HepG2 (cell line): ENCODE results near the gene TRIM7. TPM values are rescaled to one million over a fixed set of nuclear protein-coding genes. Genes with fewer than 3 reads are reported as not detected.
A peak's percentile ranks its signal among the peaks of the same experiment; 100 is the strongest.

ENCODE experiments used
- ELF4 ChIP-seq: sonication (generic); formaldehyde crosslinking; IDR thresholded peaks from 2 replicates; pipeline ENCODE4 v1.5.0; 2020; ENCODE audit warnings: missing genetic modification reagents, mild to moderate bottlenecking, moderate library complexity, borderline replicate concordance
- GATA4 ChIP-seq: sonication (generic); IDR thresholded peaks from 2 replicates; pipeline ENCODE4 v1.6.1; 2016; ENCODE audit warnings: antibody characterized with exemption, low read depth, borderline replicate concordance
- GMEB1 ChIP-seq: sonication (generic); formaldehyde crosslinking; IDR thresholded peaks from 2 replicates; pipeline ENCODE4 v1.5.1; 2020; ENCODE audit warnings: missing genetic modification reagents, mild to moderate bottlenecking, borderline replicate concordance
- GPBP1L1 ChIP-seq: sonication (generic); formaldehyde crosslinking; IDR thresholded peaks from 2 replicates; pipeline ENCODE4 v1.5.0; 2020; ENCODE audit warnings: mild to moderate bottlenecking, missing genetic modification reagents
- HHEX ChIP-seq: IDR thresholded peaks from 2 replicates; pipeline ENCODE4 v1.6.1; 2016; ENCODE audit warnings: control low read depth
- LRRFIP1 ChIP-seq: sonication (generic); formaldehyde crosslinking; conservative IDR thresholded peaks from 2 replicates; pipeline ENCODE4 v1.4.0; 2020; ENCODE audit warnings: missing genetic modification reagents
- MXD4 ChIP-seq: IDR thresholded peaks from 2 replicates; pipeline ENCODE4 v1.6.1; 2016; ENCODE audit warnings: mild to moderate bottlenecking, missing biosample characterization, missing genetic modification reagents
- ZBTB40 ChIP-seq, 2 experiments: fragments of 450-650 bp in 1 of 2; sonication (generic) in 1 of 2; formaldehyde crosslinking in 1 of 2; IDR thresholded peaks; 2 replicates each; pipeline versions ENCODE4 v1.6.1 to v1.8.0; 2016 to 2022; ENCODE audit warnings: antibody characterized with exemption in 1 of 2, mild to moderate bottlenecking in 1 of 2, missing genetic modification reagents in 1 of 2
- ZMYM2 ChIP-seq: sonication (generic); formaldehyde crosslinking; IDR thresholded peaks from 2 replicates; pipeline ENCODE4 v1.8.0; 2022; ENCODE audit warnings: mild to moderate bottlenecking, missing genetic modification reagents
- ZNF274 ChIP-seq: sonication (generic); formaldehyde crosslinking; IDR thresholded peaks from 2 replicates; pipeline ENCODE4 v1.5.1; 2020; ENCODE audit warnings: mild to moderate bottlenecking, missing genetic modification reagents
- ZNF431 ChIP-seq: sonication (generic); formaldehyde crosslinking; IDR thresholded peaks from 2 replicates; pipeline ENCODE4 v1.9.0; 2022; ENCODE audit warnings: missing genetic modification reagents, low read depth, mild to moderate bottlenecking, borderline replicate concordance
- polyA plus RNA-seq, 8 experiments: library from polyadenylated mRNA; depleted of rRNA in 3 of 8; stranded (reverse) in 7 of 8; unstranded in 1 of 8; fragments of >200 nt; fragmentation: Illumina TruSeq in 4 of 8; extraction: Trizol in 4 of 8; gene quantifications; 2 replicates each; pipeline versions ENCODE4 v1.2.1 to v1.2.3, GENCODE V29; 2011 to 2016; ENCODE audit warnings: low read depth in 4 of 8, missing spikeins in 1 of 8, mixed read lengths in 1 of 8; ENCODE audit not compliant: insufficient read depth in 1 of 8
- total RNA-seq, 5 experiments: library from RNA; depleted of rRNA; stranded (reverse); fragments of >200 nt; fragmentation: Illumina TruSeq; extraction: Trizol; gene quantifications; 2 replicates each; pipeline ENCODE4 v1.2.3, GENCODE V29; 2016; ENCODE audit warnings: low read depth in 1 of 5

TRIM7 gene
- total and polyA plus RNA-seq, 2 of the 13 experiments (the other 11 are each of a cell fraction or from before 2014, with no cell fraction given): 0.13 TPM; not detected in 1

GRCh38 chr5:181217111-181217802 lies 12.3 kb upstream of the TRIM7 start (continued):
- TF ChIP-seq HHEX (CRISPR knock-in tag): no peak
- TF ChIP-seq ZMYM2: 0 out of 2 replicates have a peak, but pooled peaks have one; percentile 5
- TF ChIP-seq ELF4 (CRISPR knock-in tag): no peak
- TF ChIP-seq GMEB1: 0 out of 2 replicates have a peak, but pooled peaks have one; percentile 21
- TF ChIP-seq ZBTB40 (IDR thresholded peaks at IDR 0.05): no peak
- TF ChIP-seq ZBTB40 (CRISPR knock-in tag; IDR thresholded peaks at IDR 0.05): no peak
- TF ChIP-seq MXD4 (CRISPR knock-in tag): peak; percentile 36
- TF ChIP-seq ZNF274: no peak
- no peak for TF ChIP-seq GATA4
- no peak for TF ChIP-seq GPBP1L1 (CRISPR knock-in tag)
- TF ChIP-seq LRRFIP1 (CRISPR knock-in tag): no peak
- 0 out of 2 replicates have a peak, but pooled peaks have one; percentile 50 for TF ChIP-seq ZNF431 (CRISPR knock-in tag)
